GM18511 (cell line): ENCODE data around the gene MICA.
"Not testable (repeated sequence)": the region's sequence is repeated elsewhere in the genome, so short reads cannot be mapped to it uniquely, and the experiment has no call there.

Experiments
- ATAC-seq: cut with Tn5 transposase; IDR thresholded peaks from one replicate; pipeline ENCODE4 v1.9.1; 2021; ENCODE audit warnings: mild to moderate bottlenecking, moderate library complexity; ENCODE audit not compliant: unreplicated experiment

Gene MICA

DNA sequence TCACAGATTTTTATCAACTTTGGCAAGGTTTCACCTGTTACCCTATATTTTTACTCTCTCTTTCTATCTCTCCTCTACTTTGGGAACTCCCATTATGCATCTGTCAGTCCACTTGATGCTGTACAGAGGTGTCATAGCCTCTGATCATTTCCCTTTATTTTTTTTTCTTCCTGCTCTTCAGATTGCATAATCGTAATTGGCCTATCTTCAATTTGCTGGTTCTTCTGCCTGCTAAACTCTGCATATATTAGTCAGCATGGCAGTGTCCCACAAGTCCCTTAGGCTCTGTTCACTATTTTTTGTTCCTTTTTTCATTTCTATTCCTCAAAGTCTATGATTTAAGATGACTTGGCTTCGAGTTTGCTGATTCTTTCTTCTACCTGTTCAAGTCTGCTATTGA lies 49.9 kb downstream of the MICA start:
- no peak for ATAC-seq

- ATAC-seq, result not testable (repeated sequence)
Observed at GRCh38 chr6:31459864-31460263, 56.5 kb downstream of the MICA start.

DNA sequence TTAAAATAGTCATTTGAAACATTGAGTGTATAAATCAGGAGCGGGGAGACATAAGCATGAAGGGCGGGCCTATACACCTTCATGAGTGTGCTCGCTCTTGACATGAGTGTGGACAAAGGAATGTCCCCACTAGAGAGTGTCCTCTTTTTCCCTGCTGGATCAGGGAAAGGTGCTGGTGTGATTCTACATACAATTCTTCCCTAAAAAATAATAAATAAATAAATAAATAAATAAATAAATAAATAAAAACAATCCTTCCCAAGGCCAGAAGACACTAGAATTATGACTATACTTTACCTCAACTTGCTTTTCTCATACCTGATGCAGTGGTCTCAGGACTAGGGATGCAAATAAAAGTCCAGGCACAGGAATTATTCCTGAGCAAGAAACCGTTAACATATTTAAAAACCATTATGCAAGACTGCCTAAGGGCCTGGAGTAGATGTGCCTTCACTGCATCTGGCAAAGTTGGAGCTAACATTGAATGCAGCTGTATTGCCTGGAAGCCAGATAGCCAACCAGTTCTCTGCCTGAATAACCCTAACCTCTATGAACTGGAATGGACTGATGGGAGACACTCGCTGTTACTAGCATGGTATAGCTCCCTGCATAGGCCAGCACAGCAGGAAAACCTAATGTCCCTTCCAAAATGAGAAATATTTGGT lies 57.1 kb downstream of the MICA start:
- ATAC-seq, result no peak

GRCh38 chr6:31462026-31462963 lies 58.9 kb downstream of the MICA start:
- no peak for ATAC-seq

DNA sequence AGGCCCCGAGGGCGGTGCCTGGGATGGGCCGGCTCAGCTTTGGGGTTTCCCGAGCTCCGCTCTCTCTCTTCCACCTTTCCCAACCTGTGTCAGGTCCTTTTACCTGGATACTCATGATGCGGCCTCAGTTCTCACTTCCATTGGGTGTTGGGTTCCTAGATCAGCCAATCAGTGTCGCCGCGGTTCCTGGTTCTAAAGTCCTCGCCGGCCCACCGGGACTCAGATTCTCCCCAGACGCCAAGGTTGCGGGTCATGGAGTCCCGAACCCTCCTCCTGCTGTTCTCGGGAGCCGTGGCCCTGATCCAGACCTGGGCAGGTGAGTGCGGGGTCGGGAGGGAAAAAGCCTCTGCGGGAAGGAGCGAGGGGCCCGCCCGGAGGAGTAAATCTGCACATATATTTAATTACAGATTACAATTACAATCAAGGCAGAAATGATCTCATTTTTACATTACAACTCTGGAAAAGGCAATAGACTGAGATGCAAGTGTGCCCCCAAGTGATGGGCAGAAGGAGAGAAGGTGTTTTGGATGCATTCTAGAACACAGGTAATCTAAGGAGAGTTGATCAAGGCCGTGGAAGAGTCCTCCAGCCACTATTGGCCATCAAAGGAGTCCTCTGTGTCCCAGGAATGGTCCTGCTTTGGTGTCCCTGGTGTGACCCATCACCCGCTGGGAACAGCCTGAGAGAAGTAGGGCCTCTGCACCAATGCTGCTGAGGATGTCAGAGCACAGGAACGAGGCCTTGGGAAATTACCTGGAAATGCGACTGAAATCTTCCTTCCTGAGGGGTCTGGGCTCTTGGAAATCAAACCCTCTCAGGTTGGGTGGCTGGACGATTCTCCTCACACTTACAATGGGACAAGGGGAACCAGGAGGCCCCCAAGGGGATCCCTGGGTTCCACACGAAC lies 59.8 kb downstream of the MICA start:
- peak; percentile 88 for ATAC-seq

DNA sequence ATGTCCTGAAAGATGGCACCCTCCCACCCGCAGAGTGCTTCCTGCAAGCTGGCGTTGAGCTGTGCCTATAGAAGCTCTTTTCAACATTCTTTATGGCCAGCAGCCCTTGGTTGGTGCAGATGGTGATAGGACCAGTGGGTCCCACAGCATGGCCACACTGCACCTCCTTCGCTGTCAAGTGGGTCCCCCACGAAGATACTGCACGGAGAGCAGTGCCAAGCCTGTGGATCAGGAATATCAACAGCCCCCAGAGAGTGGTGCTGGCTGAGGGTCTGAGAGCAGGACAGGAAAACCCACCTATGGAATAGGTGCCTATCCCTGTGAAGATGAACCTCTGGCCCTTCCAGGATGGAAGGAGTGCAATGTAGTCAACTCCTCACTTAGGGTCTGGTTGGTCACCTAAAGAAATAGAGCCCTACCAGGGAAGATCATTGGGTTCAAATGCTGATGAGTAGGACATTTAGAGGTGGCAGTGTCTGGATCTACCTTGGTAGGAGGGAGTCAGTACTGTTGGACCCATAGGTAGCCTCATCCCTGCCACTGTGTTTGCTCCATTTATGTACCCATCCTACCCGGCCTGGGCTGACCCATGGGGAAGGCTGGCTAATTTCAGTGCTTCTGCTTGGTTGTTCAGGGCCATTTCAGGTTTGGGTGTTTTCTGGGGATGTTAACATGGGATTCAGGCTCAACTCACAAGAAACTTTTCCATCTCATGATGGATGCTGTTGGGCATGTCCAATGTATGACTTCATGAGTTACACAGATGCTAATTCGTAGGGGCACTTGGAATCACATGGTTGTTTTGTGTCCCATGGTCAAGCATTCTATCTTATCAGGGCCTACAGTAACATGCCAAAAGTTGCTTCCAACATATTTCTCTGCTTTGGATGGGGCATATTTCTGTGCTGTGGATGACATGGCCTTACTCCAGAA lies 61.1 kb downstream of the MICA start:
- ATAC-seq, result no peak
